GM23248 (cell line): ENCODE data around the gene PCBD1.

ENCODE experiments used
- EZH2 ChIP-seq: fragments of 200-600 bp; sonication (generic); IDR thresholded peaks from 2 replicates; pipeline ENCODE4 v1.6.1; 2018; ENCODE audit warnings: antibody characterized with exemption, mild to moderate bottlenecking; ENCODE audit not compliant: insufficient read depth, poor library complexity, severe bottlenecking
- EZH2phosphoT487 ChIP-seq: fragments of 200-600 bp; sonication (generic); IDR thresholded peaks from 2 replicates; pipeline ENCODE4 v1.6.1; 2018; ENCODE audit warnings: antibody characterized with exemption, moderate library complexity, mild to moderate bottlenecking, low read depth; ENCODE audit not compliant: insufficient read depth

- TF ChIP-seq EZH2phosphoT487 (no peak), EZH2 (no peak)
Measured at GRCh38 chr10:70935631-70936030, 47.3 kb upstream of the PCBD1 start.
